Loucy (cell line): ENCODE data around the gene KDELR3.

Experiments used
- EZH2phosphoT487 ChIP-seq: fragments of 200-600 bp; IDR thresholded peaks from 2 replicates; pipeline ENCODE4 v1.6.1; 2018; ENCODE audit warnings: antibody characterized with exemption, mild to moderate bottlenecking, moderate library complexity, borderline replicate concordance
- TF ChIP-seq, protein P1 (sequence below): fragments of 200-600 bp; sonication (generic); conservative IDR thresholded peaks from 2 replicates; pipeline ENCODE4 v1.5.1; 2014; ENCODE audit warnings: mild to moderate bottlenecking, antibody characterized with exemption, low read length

DNA sequence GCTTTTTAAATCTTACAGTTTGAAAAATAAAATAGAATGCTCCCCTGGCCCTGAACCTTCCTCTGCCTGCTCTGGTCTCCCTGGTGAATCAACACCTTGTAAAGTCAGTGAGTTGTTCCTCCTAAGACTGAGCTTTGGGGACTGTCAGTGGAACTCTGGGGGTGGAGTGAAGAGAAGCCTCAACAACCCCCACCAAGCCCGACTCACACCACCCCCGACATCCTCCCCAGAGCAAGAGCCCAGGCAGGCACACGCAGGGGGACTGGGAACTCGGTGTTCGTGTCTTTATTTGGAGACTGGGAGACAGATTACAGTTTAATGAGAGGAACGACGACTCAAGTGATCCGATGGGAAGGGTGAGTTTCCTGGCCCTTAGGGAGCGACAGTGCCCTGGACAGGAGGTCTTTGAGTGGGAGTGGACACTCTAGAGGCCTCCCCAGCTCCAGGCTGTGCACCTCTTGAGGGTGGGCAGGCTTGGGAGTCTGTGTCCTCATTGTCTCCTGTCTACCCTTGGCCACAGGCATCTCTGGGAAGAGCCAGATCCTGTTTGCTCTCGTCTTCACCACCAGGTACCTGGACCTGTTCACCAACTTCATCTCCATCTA, 6.2 kb downstream of the KDELR3 start:
- TF ChIP-seq, protein P1, sequence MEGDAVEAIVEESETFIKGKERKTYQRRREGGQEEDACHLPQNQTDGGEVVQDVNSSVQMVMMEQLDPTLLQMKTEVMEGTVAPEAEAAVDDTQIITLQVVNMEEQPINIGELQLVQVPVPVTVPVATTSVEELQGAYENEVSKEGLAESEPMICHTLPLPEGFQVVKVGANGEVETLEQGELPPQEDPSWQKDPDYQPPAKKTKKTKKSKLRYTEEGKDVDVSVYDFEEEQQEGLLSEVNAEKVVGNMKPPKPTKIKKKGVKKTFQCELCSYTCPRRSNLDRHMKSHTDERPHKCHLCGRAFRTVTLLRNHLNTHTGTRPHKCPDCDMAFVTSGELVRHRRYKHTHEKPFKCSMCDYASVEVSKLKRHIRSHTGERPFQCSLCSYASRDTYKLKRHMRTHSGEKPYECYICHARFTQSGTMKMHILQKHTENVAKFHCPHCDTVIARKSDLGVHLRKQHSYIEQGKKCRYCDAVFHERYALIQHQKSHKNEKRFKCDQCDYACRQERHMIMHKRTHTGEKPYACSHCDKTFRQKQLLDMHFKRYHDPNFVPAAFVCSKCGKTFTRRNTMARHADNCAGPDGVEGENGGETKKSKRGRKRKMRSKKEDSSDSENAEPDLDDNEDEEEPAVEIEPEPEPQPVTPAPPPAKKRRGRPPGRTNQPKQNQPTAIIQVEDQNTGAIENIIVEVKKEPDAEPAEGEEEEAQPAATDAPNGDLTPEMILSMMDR = no peak
- no peak for TF ChIP-seq EZH2phosphoT487
